KMS-11 (cell line): ENCODE results near the gene SRGAP1.

Experiments used
- H2AFZ ChIP-seq: fragments of 200-600 bp; sonication (generic); 2 replicates; pipeline ENCODE4 v1.6.1; 2016; ENCODE audit warnings: antibody characterized with exemption, mixed run types, low read depth
- H3K27ac ChIP-seq: fragments of 200-600 bp; sonication (generic); 2 replicates; pipeline ENCODE4 v1.6.1; 2016; ENCODE audit warnings: mild to moderate bottlenecking, mixed run types
- H3K27me3 ChIP-seq: fragments of 200-600 bp; sonication (generic); 2 replicates; pipeline ENCODE4 v1.6.1; 2017; ENCODE audit warnings: mild to moderate bottlenecking, low read depth, mixed run types, moderate library complexity; ENCODE audit not compliant: insufficient read depth
- H3K36me3 ChIP-seq: fragments of 200-600 bp; sonication (generic); 2 replicates; pipeline ENCODE4 v1.6.1; 2017; ENCODE audit warnings: mild to moderate bottlenecking, mixed run types; ENCODE audit not compliant: insufficient read depth
- H3K4me1 ChIP-seq: fragments of 200-600 bp; sonication (generic); 2 replicates; pipeline ENCODE4 v1.6.1; 2016; ENCODE audit warnings: mild to moderate bottlenecking, low read depth, mixed run types; ENCODE audit not compliant: poor library complexity, severe bottlenecking
- H3K4me2 ChIP-seq: fragments of 200-600 bp; sonication (generic); 2 replicates; pipeline ENCODE4 v1.7.0; 2016; ENCODE audit warnings: mild to moderate bottlenecking, mixed run types
- H3K4me3 ChIP-seq: fragments of 200-600 bp; sonication (generic); IDR thresholded peaks from 2 replicates; pipeline ENCODE4 v1.6.1; 2017; ENCODE audit warnings: low read depth, low read length, mixed read lengths; ENCODE audit not compliant: insufficient read depth
- H3K79me2 ChIP-seq: fragments of 200-600 bp; sonication (generic); 2 replicates; pipeline ENCODE4 v1.6.1; 2016; ENCODE audit warnings: low read depth, mixed run types; ENCODE audit not compliant: insufficient read depth
- H3K9ac ChIP-seq: fragments of 200-600 bp; sonication (generic); 2 replicates; pipeline ENCODE4 v1.6.1; 2016; ENCODE audit warnings: mild to moderate bottlenecking, mixed run types
- H4K20me1 ChIP-seq: fragments of 200-600 bp; sonication (generic); 2 replicates; pipeline ENCODE4 v1.6.1; 2016; ENCODE audit warnings: mild to moderate bottlenecking, mixed run types; ENCODE audit not compliant: insufficient read depth
- CTCF ChIP-seq: fragments of 200-600 bp; sonication (generic); conservative IDR thresholded peaks from 2 replicates; pipeline ENCODE4 v1.6.1; 2017; ENCODE audit warnings: low read depth, mild to moderate bottlenecking, antibody characterized with exemption, low read length, moderate library complexity, mixed read lengths

SRGAP1 gene

GRCh38 chr12:63963868-63964267 lies 119.4 kb downstream of the SRGAP1 start:
- H4K20me1 ChIP-seq, result no peaks in the 10 kb centered on the region
- no peak overlapping the region for H3K27ac ChIP-seq
- no peak overlapping the region for H3K4me2 ChIP-seq
- no peak overlapping the region for H3K9ac ChIP-seq
- H3K4me1 ChIP-seq, result no peaks in the 10 kb centered on the region
- no peaks in the 10 kb centered on the region for H3K27me3 ChIP-seq
- no peak overlapping the region for H3K4me3 ChIP-seq
- TF ChIP-seq CTCF, result no peak
- H3K36me3 ChIP-seq, result no peaks in the 10 kb centered on the region
- H3K79me2 ChIP-seq, result no peaks in the 10 kb centered on the region
- no peak overlapping the region for H2AFZ ChIP-seq

DNA sequence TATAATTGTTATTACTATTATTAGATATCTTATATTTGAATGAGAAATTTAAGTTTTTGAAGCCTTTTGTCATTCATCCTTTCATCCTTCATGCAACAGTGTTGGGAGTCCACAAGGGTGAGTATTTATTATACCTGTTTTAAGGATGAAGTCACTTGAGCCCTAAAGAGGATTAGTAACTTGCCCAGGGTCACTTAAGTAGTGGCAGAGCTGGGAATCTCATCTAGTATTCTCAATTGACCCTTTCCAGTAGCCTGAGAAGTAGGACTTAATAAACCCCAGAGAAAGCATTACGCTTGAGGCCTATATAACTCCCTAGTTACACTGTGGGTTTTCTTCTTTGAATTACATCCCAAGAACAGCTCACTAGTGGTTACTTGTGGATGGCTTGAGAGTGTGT lies 119.8 kb downstream of the SRGAP1 start:
- no peaks in the 10 kb centered on the region for H3K27me3 ChIP-seq
- no peak overlapping the region for H3K4me3 ChIP-seq
- no peaks in the 10 kb centered on the region for H3K79me2 ChIP-seq
- no peaks in the 10 kb centered on the region for H3K4me1 ChIP-seq
- no peak overlapping the region for H3K4me2 ChIP-seq
- no peak overlapping the region for H3K27ac ChIP-seq
- H2AFZ ChIP-seq, result no peak overlapping the region
- H4K20me1 ChIP-seq, result no peaks in the 10 kb centered on the region
- TF ChIP-seq CTCF, result no peak
- H3K9ac ChIP-seq, result no peak overlapping the region
- H3K36me3 ChIP-seq, result no peaks in the 10 kb centered on the region

DNA sequence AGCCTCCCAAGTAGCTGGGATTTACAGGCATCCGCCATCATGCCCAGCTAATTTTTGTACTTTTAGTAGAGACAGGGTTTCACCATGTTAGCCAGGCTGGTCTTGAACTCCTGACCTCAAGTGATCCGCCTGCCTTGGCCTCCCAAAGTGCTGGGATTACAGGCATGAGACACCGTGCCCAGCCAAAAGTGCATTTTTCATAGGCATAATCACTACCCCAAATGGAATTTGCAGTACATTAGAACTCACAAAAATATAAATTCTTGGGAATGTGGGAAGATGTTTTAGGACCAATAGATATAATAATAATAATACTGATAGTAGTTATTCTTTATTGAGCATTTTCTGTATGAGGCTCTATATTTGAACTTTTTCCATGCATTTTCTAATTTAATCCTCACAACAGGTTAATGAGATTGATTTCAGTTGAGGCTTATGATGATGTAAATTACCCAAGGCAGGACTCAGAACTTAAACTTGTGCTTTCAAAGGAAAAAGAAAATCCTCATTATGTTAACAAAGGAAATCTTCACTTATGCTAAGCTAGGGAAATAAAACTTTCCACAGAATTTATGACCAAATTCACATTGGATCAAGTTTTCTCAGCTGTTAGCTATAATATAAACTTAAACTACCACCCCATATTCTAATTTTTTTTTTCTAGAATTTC lies 121.6 kb downstream of the SRGAP1 start:
- H3K36me3 ChIP-seq, result no peaks in the 10 kb centered on the region
- H3K4me3 ChIP-seq, result no peak overlapping the region
- no peak for TF ChIP-seq CTCF
- no peak overlapping the region for H3K27ac ChIP-seq
- H2AFZ ChIP-seq, result no peak overlapping the region
- no peak overlapping the region for H3K4me2 ChIP-seq
- no peaks in the 10 kb centered on the region for H3K79me2 ChIP-seq
- H3K4me1 ChIP-seq, result no peaks in the 10 kb centered on the region
- H4K20me1 ChIP-seq, result no peaks in the 10 kb centered on the region
- H3K9ac ChIP-seq, result no peak overlapping the region
- H3K27me3 ChIP-seq, result no peaks in the 10 kb centered on the region

DNA sequence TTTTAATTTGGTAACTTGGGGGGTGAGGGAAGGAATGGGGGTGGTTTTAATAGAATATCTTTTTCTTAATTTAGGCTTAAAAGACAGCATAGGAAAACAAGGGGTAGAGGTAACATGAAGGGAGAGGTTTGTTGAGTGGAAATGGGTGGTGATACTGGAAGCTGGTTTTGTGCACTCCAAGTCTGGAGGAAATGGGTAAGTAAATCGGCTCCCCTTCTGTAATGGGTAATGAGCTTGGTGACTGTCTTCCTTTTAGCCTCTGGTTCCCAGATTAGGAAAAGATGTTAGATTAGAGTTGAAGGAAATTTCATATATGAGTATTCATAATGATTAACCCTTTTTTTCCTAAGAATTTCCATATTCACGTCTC lies 122.1 kb downstream of the SRGAP1 start:
- Histone ChIP-seq H3K79me2 (no peaks in the 10 kb centered on the region), H3K27ac (no peak overlapping the region), H3K4me1 (no peaks in the 10 kb centered on the region), H3K36me3 (no peaks in the 10 kb centered on the region), H3K4me3 (no peak overlapping the region), H4K20me1 (no peaks in the 10 kb centered on the region), H2AFZ (no peak overlapping the region), H3K27me3 (no peaks in the 10 kb centered on the region), H3K4me2 (no peak overlapping the region), H3K9ac (no peak overlapping the region)
- TF ChIP-seq CTCF, result no peak
